ENCODE measurements around the gene MRPS22. TPM values are rescaled to one million over a fixed set of nuclear protein-coding genes. Genes with fewer than 3 reads are reported as not detected.

Gene MRPS22
- total and polyA plus RNA-seq, 2 of the 8 experiments (the other 6 are each of a cell fraction or from before 2014, with no cell fraction given): 28.3 to 45.8 TPM

GRCh38 chr3:139389552-139390368 is 45.9 kb downstream of the MRPS22 start, which contains the start of gene COPB2 (continued):
- no peak for TF ChIP-seq CBX5 (IDR thresholded peaks at IDR 0.05; ENCODE audit: low read depth, low read length)
- TF ChIP-seq BCL11A (IDR thresholded peaks at IDR 0.05; ENCODE audit: low read depth in 2 of 2, low read length in 2 of 2): no peak
- TF ChIP-seq MAFK (IDR thresholded peaks at IDR 0.05; ENCODE audit: low read depth, low read length): no peak
- TF ChIP-seq HDAC6 (IDR thresholded peaks at IDR 0.05; ENCODE audit: low read depth, low read length): no peak
- no peak for TF ChIP-seq JUN (IDR thresholded peaks at IDR 0.05; ENCODE audit: low read depth, low read length)
- no peak for TF ChIP-seq CBX8 (IDR thresholded peaks at IDR 0.05; ENCODE audit: borderline replicate concordance, low read depth, low read length)
- no peak for TF ChIP-seq EP300 (IDR thresholded peaks at IDR 0.05; ENCODE audit: borderline replicate concordance in 1 of 2, low read depth in 2 of 2, low read length in 2 of 2)
- peak; percentile 55; the same call in 1 of the 2 replicates for TF ChIP-seq E2F6 (IDR thresholded peaks at IDR 0.05)
- no peak for TF ChIP-seq KDM5A (IDR thresholded peaks at IDR 0.05; ENCODE audit: low read length)
- TF ChIP-seq TAF7 (optimal IDR thresholded peaks at IDR 0.05; ENCODE audit: borderline replicate concordance, low read depth, low read length): peak; percentile 90
- TF ChIP-seq NRF1 (IDR thresholded peaks at IDR 0.05; ENCODE audit: low read depth, low read length): peak; percentile 78
- TF ChIP-seq POLR2AphosphoS5 (IDR thresholded peaks at IDR 0.05; ENCODE audit: low read depth, low read length): peak; percentile 84

All from H1 (cell line).